Measurements from ENCODE around the gene RSPH10B2. TPM values are rescaled to one million over a fixed set of nuclear protein-coding genes. Genes with fewer than 3 reads are reported as not detected.

RSPH10B2 gene
- total and polyA plus RNA-seq, 2 of the 13 experiments (the other 11 are each of a cell fraction or from before 2014, with no cell fraction given): 0.31 TPM; not detected in 1

DNA sequence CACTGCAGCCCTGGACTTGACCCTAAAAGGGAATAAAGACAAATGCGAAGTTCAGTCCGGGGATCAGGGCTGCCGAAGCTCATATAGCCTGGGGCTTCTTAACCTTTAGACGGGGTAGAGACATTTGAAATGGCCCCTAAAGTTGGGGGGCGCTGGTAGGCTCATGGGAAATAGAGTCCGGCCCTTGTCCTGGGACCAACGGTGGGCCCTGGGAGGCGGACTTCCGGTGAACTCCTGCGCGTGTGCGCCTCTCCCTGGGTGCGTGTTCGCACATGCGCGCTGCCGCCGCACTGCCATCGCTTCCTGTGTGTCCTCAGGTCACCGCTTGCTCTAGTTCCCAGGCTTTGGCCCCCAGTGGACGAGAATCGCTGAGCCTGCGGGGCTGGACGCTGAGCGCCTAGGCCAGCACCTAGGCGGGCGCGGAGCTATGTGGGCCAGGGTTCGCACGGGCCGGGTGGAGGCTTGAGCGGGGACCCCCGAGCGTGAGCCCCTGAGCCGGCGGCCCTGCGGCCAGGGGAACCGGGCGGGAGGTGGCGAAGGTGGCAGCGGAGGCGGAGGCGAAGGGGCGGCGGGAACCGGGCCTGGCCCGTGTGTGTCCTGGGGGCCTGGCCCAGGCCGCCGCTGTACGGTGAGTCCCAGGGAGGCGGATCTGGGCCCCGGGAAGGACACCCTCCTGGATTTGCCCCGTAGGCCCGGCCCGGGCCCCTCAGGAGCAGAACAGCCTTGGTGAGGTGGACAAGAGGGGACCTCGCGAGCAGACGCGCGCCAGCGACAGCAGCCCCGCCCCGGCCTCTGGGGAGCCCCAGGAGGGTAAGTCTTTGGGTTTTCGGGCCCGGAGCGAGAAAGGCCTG lies 24.2 kb upstream of the RSPH10B2 start (continued):
- TF ChIP-seq, protein P1, sequence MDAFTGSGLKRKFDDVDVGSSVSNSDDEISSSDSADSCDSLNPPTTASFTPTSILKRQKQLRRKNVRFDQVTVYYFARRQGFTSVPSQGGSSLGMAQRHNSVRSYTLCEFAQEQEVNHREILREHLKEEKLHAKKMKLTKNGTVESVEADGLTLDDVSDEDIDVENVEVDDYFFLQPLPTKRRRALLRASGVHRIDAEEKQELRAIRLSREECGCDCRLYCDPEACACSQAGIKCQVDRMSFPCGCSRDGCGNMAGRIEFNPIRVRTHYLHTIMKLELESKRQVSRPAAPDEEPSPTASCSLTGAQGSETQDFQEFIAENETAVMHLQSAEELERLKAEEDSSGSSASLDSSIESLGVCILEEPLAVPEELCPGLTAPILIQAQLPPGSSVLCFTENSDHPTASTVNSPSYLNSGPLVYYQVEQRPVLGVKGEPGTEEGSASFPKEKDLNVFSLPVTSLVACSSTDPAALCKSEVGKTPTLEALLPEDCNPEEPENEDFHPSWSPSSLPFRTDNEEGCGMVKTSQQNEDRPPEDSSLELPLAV (CRISPR knock-in tag; conservative IDR thresholded peaks at IDR 0.05; ENCODE audit: low read depth): no peak
- TF ChIP-seq HIVEP1 (CRISPR knock-in tag; IDR thresholded peaks at IDR 0.05) (no peak), ZFP90 (CRISPR knock-in tag; IDR thresholded peaks at IDR 0.05; ENCODE audit: borderline replicate concordance) (peak; percentile 28; the same call in 1 of the 2 replicates), ZNF432 (CRISPR knock-in tag; IDR thresholded peaks at IDR 0.05; ENCODE audit: borderline replicate concordance) (no peak), ZSCAN21 (CRISPR knock-in tag; IDR thresholded peaks at IDR 0.05; ENCODE audit: borderline replicate concordance) (peak; percentile 93; the same call in 1 of the 2 replicates), ZNF256 (CRISPR knock-in tag; conservative IDR thresholded peaks at IDR 0.05) (0 out of 2 replicates have a peak, but pooled peaks have one; percentile 40), AKAP8 (CRISPR knock-in tag; IDR thresholded peaks at IDR 0.05) (peak; percentile 78; the same call in 1 of the 2 replicates)
- TF ChIP-seq, protein P2, sequence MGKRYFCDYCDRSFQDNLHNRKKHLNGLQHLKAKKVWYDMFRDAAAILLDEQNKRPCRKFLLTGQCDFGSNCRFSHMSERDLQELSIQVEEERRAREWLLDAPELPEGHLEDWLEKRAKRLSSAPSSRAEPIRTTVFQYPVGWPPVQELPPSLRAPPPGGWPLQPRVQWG (CRISPR knock-in tag; IDR thresholded peaks at IDR 0.05; ENCODE audit: borderline replicate concordance, low read depth): no peak
- TF ChIP-seq, protein P3, sequence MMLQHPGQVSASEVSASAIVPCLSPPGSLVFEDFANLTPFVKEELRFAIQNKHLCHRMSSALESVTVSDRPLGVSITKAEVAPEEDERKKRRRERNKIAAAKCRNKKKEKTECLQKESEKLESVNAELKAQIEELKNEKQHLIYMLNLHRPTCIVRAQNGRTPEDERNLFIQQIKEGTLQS (CRISPR knock-in tag; IDR thresholded peaks at IDR 0.05): no peak
- TF ChIP-seq, protein P4, sequence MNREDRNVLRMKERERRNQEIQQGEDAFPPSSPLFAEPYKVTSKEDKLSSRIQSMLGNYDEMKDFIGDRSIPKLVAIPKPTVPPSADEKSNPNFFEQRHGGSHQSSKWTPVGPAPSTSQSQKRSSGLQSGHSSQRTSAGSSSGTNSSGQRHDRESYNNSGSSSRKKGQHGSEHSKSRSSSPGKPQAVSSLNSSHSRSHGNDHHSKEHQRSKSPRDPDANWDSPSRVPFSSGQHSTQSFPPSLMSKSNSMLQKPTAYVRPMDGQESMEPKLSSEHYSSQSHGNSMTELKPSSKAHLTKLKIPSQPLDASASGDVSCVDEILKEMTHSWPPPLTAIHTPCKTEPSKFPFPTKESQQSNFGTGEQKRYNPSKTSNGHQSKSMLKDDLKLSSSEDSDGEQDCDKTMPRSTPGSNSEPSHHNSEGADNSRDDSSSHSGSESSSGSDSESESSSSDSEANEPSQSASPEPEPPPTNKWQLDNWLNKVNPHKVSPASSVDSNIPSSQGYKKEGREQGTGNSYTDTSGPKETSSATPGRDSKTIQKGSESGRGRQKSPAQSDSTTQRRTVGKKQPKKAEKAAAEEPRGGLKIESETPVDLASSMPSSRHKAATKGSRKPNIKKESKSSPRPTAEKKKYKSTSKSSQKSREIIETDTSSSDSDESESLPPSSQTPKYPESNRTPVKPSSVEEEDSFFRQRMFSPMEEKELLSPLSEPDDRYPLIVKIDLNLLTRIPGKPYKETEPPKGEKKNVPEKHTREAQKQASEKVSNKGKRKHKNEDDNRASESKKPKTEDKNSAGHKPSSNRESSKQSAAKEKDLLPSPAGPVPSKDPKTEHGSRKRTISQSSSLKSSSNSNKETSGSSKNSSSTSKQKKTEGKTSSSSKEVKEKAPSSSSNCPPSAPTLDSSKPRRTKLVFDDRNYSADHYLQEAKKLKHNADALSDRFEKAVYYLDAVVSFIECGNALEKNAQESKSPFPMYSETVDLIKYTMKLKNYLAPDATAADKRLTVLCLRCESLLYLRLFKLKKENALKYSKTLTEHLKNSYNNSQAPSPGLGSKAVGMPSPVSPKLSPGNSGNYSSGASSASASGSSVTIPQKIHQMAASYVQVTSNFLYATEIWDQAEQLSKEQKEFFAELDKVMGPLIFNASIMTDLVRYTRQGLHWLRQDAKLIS (CRISPR knock-in tag; IDR thresholded peaks at IDR 0.05): no peak
- TF ChIP-seq, protein P5, sequence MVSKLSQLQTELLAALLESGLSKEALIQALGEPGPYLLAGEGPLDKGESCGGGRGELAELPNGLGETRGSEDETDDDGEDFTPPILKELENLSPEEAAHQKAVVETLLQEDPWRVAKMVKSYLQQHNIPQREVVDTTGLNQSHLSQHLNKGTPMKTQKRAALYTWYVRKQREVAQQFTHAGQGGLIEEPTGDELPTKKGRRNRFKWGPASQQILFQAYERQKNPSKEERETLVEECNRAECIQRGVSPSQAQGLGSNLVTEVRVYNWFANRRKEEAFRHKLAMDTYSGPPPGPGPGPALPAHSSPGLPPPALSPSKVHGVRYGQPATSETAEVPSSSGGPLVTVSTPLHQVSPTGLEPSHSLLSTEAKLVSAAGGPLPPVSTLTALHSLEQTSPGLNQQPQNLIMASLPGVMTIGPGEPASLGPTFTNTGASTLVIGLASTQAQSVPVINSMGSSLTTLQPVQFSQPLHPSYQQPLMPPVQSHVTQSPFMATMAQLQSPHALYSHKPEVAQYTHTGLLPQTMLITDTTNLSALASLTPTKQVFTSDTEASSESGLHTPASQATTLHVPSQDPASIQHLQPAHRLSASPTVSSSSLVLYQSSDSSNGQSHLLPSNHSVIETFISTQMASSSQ (IDR thresholded peaks at IDR 0.05; ENCODE audit: low read depth): no peak
- TF ChIP-seq, protein P5 (CRISPR knock-in tag; IDR thresholded peaks at IDR 0.05; ENCODE audit: borderline replicate concordance): no peak
- TF ChIP-seq, protein P6, sequence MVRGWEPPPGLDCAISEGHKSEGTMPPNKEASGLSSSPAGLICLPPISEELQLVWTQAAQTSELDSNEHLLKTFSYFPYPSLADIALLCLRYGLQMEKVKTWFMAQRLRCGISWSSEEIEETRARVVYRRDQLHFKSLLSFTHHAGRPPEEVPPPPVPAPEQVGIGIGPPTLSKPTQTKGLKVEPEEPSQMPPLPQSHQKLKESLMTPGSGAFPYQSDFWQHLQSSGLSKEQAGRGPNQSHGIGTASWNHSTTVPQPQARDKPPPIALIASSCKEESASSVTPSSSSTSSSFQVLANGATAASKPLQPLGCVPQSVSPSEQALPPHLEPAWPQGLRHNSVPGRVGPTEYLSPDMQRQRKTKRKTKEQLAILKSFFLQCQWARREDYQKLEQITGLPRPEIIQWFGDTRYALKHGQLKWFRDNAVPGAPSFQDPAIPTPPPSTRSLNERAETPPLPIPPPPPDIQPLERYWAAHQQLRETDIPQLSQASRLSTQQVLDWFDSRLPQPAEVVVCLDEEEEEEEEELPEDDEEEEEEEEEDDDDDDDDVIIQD (CRISPR knock-in tag; IDR thresholded peaks at IDR 0.05; ENCODE audit: low read depth): no peak

Data from HepG2 (cell line).